DOHH2 (cell line): Measurements from ENCODE around the gene SLC8B1.

Source experiments
- EZH2phosphoT487 ChIP-seq: fragments of 200-600 bp; sonication (generic); IDR thresholded peaks from 2 replicates; pipeline ENCODE4 v1.6.1; 2017; ENCODE audit warnings: borderline replicate concordance, mild to moderate bottlenecking, antibody characterized with exemption, low read length, moderate library complexity, mixed read lengths
- TF ChIP-seq, protein P1 (sequence below): fragments of 200-600 bp; sonication (generic); IDR thresholded peaks from one replicate; pipeline ENCODE4 v1.5.1; 2014; ENCODE audit warnings: antibody characterized with exemption, mild to moderate bottlenecking, low read depth, low read length; ENCODE audit not compliant: poor library complexity, severe bottlenecking

DNA sequence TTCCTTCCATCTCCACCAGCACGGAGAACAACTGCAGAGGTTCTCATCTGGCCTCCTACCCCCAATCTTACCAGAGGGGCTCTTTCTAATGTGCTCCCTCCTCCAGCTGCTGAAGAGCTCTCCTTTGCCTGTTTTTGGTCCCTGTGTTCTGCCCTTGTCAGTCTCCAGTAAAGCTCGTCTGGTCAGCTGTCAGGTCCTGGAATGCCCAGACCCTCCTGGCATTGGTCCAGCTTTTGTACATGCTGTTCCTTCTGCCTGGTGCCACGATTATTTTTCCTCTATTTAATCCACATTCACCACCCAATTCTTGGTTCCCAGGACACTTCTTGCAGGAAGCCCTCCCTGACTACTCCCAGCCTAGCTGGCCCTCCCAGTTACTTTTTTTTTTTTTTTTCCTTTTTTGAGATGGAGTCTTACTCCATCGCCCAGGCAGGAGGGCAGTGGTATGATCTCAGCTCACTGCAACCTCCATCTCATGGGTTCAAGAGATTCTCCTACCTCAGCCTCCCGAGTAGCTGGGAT lies 6.5 kb downstream of the SLC8B1 start:
- TF ChIP-seq, protein P1, sequence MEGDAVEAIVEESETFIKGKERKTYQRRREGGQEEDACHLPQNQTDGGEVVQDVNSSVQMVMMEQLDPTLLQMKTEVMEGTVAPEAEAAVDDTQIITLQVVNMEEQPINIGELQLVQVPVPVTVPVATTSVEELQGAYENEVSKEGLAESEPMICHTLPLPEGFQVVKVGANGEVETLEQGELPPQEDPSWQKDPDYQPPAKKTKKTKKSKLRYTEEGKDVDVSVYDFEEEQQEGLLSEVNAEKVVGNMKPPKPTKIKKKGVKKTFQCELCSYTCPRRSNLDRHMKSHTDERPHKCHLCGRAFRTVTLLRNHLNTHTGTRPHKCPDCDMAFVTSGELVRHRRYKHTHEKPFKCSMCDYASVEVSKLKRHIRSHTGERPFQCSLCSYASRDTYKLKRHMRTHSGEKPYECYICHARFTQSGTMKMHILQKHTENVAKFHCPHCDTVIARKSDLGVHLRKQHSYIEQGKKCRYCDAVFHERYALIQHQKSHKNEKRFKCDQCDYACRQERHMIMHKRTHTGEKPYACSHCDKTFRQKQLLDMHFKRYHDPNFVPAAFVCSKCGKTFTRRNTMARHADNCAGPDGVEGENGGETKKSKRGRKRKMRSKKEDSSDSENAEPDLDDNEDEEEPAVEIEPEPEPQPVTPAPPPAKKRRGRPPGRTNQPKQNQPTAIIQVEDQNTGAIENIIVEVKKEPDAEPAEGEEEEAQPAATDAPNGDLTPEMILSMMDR, result no peak
- no peak for TF ChIP-seq EZH2phosphoT487
